ENCODE measurements around the gene PSORS1C1.
"Not testable (repeated sequence)": the region's sequence is repeated elsewhere in the genome, so short reads cannot be mapped to it uniquely, and the experiment has no call there.

PSORS1C1 gene

DNA sequence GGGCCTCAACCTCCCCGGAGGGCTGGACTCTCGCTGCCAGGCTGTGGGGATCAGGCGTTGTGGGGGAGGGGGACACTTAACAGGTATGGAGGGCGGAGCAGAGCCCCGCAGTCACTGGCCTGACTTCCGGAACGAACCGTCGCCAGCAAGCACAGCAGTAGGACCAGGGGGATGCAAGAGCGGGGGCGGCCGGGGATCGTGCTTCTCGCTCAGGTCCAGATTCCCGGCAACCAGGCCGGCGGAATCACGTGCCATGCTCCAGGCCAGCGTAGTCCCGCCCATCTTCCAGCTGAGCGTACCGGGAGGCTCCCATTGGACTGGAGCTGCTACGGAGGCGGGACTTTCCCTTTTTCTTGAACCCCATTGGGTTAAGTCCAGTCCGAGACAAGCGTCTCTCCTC is 65.9 kb downstream of the PSORS1C1 start:
- peak; percentile 54 for DNase-seq

DNA sequence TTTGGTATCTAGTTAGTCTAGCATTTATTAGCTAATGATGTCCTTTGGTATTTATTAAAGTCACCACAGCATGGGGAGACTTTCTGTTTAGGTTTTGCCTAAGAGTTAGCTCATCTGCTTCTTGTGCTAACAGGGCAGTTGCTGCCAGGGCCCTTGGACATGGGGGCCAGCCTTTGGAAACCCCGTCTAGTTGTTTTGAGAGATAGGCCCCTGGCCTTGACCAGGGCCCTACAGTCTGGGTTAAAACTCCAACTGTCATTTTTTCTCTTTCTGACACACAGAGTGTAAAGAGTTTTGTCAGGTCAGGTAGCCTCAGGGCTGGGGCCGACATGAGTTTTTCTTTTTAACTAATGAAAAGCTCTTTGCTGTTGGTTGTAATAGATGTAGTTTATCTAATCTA is 68.7 kb downstream of the PSORS1C1 start:
- DNase-seq: not testable (repeated sequence)

DNA sequence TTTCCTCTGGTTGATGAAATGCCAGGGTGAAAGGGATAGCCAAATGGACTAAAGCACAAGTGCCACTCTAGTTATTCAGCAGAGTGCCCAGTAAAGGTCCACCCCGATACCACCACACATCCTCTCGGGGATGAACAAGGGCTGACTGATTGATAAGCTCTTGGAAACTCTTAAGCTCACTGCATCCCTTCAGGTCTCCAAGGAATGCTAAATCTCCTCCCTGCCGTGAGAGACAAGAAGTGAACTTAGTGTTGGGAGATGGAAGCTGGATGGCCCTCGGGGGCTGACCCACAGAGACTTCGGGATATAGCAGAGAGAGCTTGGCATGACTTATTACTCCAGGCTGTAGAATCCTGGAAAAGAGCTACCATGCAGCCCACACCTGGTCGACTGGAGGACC is 69.3 kb downstream of the PSORS1C1 start:
- not testable (repeated sequence) for DNase-seq

- not testable (repeated sequence) for DNase-seq
Observed at GRCh38 chr6:31185695-31186051, 71.1 kb downstream of the PSORS1C1 start.

DNA sequence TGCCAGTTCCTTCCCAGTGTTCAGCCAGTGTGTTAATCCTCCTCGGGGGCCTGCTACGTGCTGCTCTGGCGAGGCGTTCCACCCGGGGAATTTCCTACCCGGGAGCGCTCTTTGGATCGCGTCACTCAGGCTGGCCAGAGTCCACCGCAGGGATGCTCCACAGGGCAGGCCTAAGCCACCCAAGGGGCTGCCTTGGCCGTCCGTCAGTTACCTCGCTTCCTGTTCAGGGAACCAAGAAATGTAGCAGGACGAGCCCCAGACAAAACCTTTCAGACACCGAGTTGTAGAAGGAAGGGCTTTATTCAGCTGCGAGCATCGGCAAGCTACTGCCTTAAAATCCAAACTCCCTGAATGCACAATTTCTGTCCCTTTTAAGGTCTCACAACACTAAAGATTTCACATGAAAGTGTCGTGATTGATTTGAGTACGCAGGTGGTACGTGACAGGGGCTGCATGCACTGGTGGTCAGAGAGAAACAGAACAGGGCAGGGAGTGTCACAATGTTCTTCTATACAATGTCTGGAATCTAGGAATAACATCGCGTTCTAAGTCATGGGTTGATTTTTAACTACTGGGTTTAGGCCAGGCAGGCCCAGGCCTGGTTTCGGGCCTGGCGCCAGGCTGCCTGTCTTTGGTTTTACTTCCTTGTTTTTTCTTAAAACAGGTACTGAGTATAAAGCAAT is 71.6 kb downstream of the PSORS1C1 start:
- no peak for DNase-seq

DNA sequence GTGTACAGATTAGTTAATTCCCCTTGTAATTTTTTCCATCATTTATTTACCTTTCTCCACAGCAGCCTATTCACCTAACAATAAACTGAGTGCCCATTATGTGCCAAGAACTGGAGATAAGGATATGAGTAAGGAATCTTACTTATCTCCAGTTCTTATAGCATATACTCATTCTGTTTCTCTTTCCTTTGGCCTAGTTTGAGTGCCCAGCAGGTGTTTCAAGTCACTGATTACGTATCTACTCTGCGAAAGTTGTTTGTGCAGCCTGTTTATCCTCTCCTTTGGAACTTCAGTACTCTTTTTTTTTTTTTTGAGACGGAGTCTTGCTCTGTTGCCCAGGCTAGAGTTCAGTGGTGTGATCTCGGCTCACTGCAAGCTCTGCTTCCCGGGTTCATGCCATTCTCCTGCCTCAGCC is 73.2 kb downstream of the PSORS1C1 start:
- DNase-seq: no peak

DNA sequence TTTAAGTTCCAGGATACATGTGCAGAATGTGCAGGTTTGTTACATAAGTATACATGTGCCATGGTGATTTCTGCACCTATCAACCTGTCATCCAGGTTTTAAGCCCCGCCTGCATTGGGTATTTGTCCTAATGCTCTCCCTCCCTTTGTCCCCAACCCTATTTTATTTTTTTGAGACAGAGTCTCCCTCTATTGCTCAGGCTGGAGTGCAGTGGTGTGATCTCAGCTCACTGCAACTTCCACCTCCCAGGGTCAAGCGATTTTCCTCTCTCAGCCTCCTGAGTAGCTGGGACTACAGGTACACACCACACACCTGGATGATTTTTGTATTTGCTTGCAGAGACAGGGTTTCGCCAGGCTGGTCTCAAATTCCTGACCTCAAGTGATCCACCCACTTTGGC is 74.6 kb downstream of the PSORS1C1 start:
- DNase-seq: not testable (repeated sequence)
